Activated CD4-positive, alpha-beta T cell treated with anti-CD3 and anti-CD28 coated beads for 36 hours (primary cell): ENCODE results near the gene NGEF. TPM values are rescaled to one million over a fixed set of nuclear protein-coding genes. Genes with fewer than 3 reads are reported as not detected.

ENCODE experiments used
- ATAC-seq: fragments of 200-7000 bp; cut with Tn5 transposase; one replicate; pipeline ENCODE4 v1.10.0; 2021; ENCODE audit warnings: mild to moderate bottlenecking, moderate library complexity
- CTCF ChIA-PET: fragments of 350-600 bp; sonication (Branson Sonifier 250); formaldehyde crosslinking; loops from one replicate; lab custom pipeline; 2021; ENCODE audit warnings: antibody characterized with exemption; lab: Charles Lee
- POLR2A ChIA-PET: fragments of 350-600 bp; sonication (Branson Sonifier 250); formaldehyde crosslinking; loops from one replicate; lab custom pipeline; 2021; ENCODE audit warnings: antibody characterized with exemption, inconsistent platforms; lab: Charles Lee
- DNase-seq: peaks from one replicate; pipeline ENCODE4 v3.0.0-alpha.2; 2020
- H3K27ac Mint-ChIP-seq: one replicate; pipeline ENCODE4 v1.8.0; 2021; ENCODE audit warnings: mixed read lengths
- H3K27me3 Mint-ChIP-seq: one replicate; pipeline ENCODE4 v1.8.0; 2021; ENCODE audit warnings: mixed read lengths
- H3K36me3 Mint-ChIP-seq: one replicate; pipeline ENCODE4 v1.8.0; 2021; ENCODE audit warnings: low read depth, mixed read lengths
- H3K4me1 Mint-ChIP-seq: one replicate; pipeline ENCODE4 v1.8.0; 2021; ENCODE audit warnings: mixed read lengths
- H3K4me3 Mint-ChIP-seq: one replicate; pipeline ENCODE4 v1.8.0; 2021; ENCODE audit warnings: mild to moderate bottlenecking, moderate library complexity, mixed read lengths
- H3K9me3 Mint-ChIP-seq: one replicate; pipeline ENCODE4 v1.8.0; 2021; ENCODE audit warnings: low read depth, mixed read lengths
- intact Hi-C, 2 experiments: fragments of 100-400 bp; cut with DNase I in 1 of 2; cut with micrococcal nuclease in 1 of 2; formaldehyde crosslinking; loops; one replicate each; pipeline versions ENCODE4 v1.14.2 to v1.15.1; 2022 to 2024; cut with DNase I, micrococcal nuclease
- total RNA-seq, 2 experiments: library from RNA; stranded (reverse); gene quantifications; one replicate each; pipeline ENCODE4 v1.2.3, GENCODE V29; 2021

The NGEF gene
- total RNA-seq, 2 experiments from 2014 or later = 1.5 to 2.0 TPM

- Mint-ChIP-seq H3K9me3 (no peaks in the 10 kb centered on the region), H3K4me1 (peaks cover under 1% of the 10 kb centered on the region), H3K27me3 (peaks cover 2% of the 10 kb centered on the region), H3K4me3 (no peak within 1 kb of the TSS), H3K27ac (no peak within 1 kb of the TSS), H3K36me3 (no peaks in the 10 kb centered on the region)
- POLR2A ChIA-PET = no interaction called here
- DNase-seq = no peak
- CTCF ChIA-PET = interaction anchor here (0.6 kb wide), 1 partner anchor 400 kb away, joined by 4 read pairs; no protein-coding TSS in a partner anchor
- ATAC-seq = no peak
- intact Hi-C loops = no loop called here
Observed at GRCh38 chr2:232870018-232870765, 142.9 kb downstream of the NGEF start, which contains the start of gene SNORC. SNORC (plus strand) TSS chr2:232870264; CDS start chr2:232870342, 78 bp downstream.

- CTCF ChIA-PET = interaction anchor here (0.6 kb wide), 1 partner anchor 12 kb away, joined by 3 read pairs; no protein-coding TSS in a partner anchor
- H3K27me3 Mint-ChIP-seq = no peaks in the 10 kb centered on the region
- no peaks in the 10 kb centered on the region for H3K4me1 Mint-ChIP-seq
- intact Hi-C loops = no loop called here
- H3K27ac Mint-ChIP-seq = no peak overlapping the region
- ATAC-seq (no peak), DNase-seq (no peak)
- POLR2A ChIA-PET = no interaction called here
- no peaks in the 10 kb centered on the region for H3K9me3 Mint-ChIP-seq
- H3K36me3 Mint-ChIP-seq = no peaks in the 10 kb centered on the region
- H3K4me3 Mint-ChIP-seq = no peak overlapping the region
Observed at GRCh38 chr2:232869138-232870017, 143.7 kb downstream of the NGEF start.

GRCh38 chr2:232866104-232866503 is 147.0 kb downstream of the NGEF start:
- Mint-ChIP-seq H3K4me3 (no peak overlapping the region), H3K36me3 (no peaks in the 10 kb centered on the region), H3K4me1 (no peaks in the 10 kb centered on the region), H3K27me3 (no peaks in the 10 kb centered on the region), H3K9me3 (no peaks in the 10 kb centered on the region), H3K27ac (no peak overlapping the region)
- ATAC-seq = no peak
- no peak for DNase-seq
- CTCF ChIA-PET = no interaction called here
- intact Hi-C loops = no loop called here
- POLR2A ChIA-PET = no interaction called here

- DNase-seq (no peak), ATAC-seq (no peak)
- H3K36me3 Mint-ChIP-seq = no peaks in the 10 kb centered on the region
- intact Hi-C loops = no loop called here
- no peaks in the 10 kb centered on the region for H3K9me3 Mint-ChIP-seq
- CTCF ChIA-PET = interaction anchor here (1.0 kb wide), 1 partner anchor 289 kb away, joined by 4 read pairs; no protein-coding TSS in a partner anchor
- H3K4me1 Mint-ChIP-seq = no peaks in the 10 kb centered on the region
- no peaks in the 10 kb centered on the region for H3K27me3 Mint-ChIP-seq
- POLR2A ChIA-PET = no interaction called here
- H3K4me3 Mint-ChIP-seq = no peak overlapping the region
- H3K27ac Mint-ChIP-seq = no peak overlapping the region
Observed at GRCh38 chr2:232865165-232865564, 147.9 kb downstream of the NGEF start.

- Mint-ChIP-seq H3K27ac (no peak overlapping the region), H3K4me3 (no peak overlapping the region), H3K4me1 (no peaks in the 10 kb centered on the region), H3K36me3 (peaks cover 3% of the 10 kb centered on the region), H3K27me3 (no peaks in the 10 kb centered on the region), H3K9me3 (no peaks in the 10 kb centered on the region)
- ChIA-PET CTCF (no interaction called here), POLR2A (no interaction called here)
- no peak for ATAC-seq
- intact Hi-C loops = no loop called here
- no peak for DNase-seq
Observed at GRCh38 chr2:232863996-232864395, 149.1 kb downstream of the NGEF start.

GRCh38 chr2:232861353-232861752 is 151.7 kb downstream of the NGEF start:
- Mint-ChIP-seq H3K9me3 (no peaks in the 10 kb centered on the region), H3K27ac (no peak overlapping the region), H3K27me3 (no peaks in the 10 kb centered on the region), H3K4me3 (no peak overlapping the region), H3K36me3 (peaks cover 20% of the 10 kb centered on the region), H3K4me1 (no peaks in the 10 kb centered on the region)
- ChIA-PET CTCF (interaction anchor here (1.6 kb wide), 1 partner anchor 193 kb away, joined by 3 read pairs; no protein-coding TSS in a partner anchor), POLR2A (no interaction called here)
- ATAC-seq = no peak
- intact Hi-C loops = no loop called here
- DNase-seq = no peak

- POLR2A ChIA-PET = no interaction called here
- Mint-ChIP-seq H3K4me3 (no peak overlapping the region), H3K36me3 (peaks cover 23% of the 10 kb centered on the region), H3K27ac (no peak overlapping the region), H3K9me3 (no peaks in the 10 kb centered on the region), H3K4me1 (no peaks in the 10 kb centered on the region), H3K27me3 (no peaks in the 10 kb centered on the region)
- intact Hi-C loops = no loop called here
- no peak for ATAC-seq
- DNase-seq = no peak
- CTCF ChIA-PET = interaction anchor here (1.6 kb wide), 1 partner anchor 194 kb away, joined by 3 read pairs; no protein-coding TSS in a partner anchor
Observed at GRCh38 chr2:232860593-232861241, 152.3 kb downstream of the NGEF start.

GRCh38 chr2:232859385-232859916 is 153.6 kb downstream of the NGEF start:
- no peak for DNase-seq
- intact Hi-C loops = loop anchor here in 1 of 2 experiments (10.0 kb wide), 1 partner anchor 585 kb away; no protein-coding TSS in a partner anchor
- H3K9me3 Mint-ChIP-seq = no peaks in the 10 kb centered on the region
- ATAC-seq = no peak
- H3K27me3 Mint-ChIP-seq = no peaks in the 10 kb centered on the region
- H3K27ac Mint-ChIP-seq = no peak overlapping the region
- ChIA-PET CTCF (interaction anchor here (1.0 to 1.6 kb wide), 3 partner anchors 9 to 195 kb away, joined by 3 to 6 read pairs (median 3); no protein-coding TSS in a partner anchor), POLR2A (no interaction called here)
- no peaks in the 10 kb centered on the region for H3K4me1 Mint-ChIP-seq
- H3K36me3 Mint-ChIP-seq = peaks cover 23% of the 10 kb centered on the region
- H3K4me3 Mint-ChIP-seq = no peak overlapping the region

GRCh38 chr2:232857158-232857563 is 155.9 kb downstream of the NGEF start:
- DNase-seq = no peak
- Mint-ChIP-seq H3K9me3 (no peaks in the 10 kb centered on the region), H3K27me3 (no peaks in the 10 kb centered on the region), H3K4me3 (no peak overlapping the region), H3K4me1 (peaks cover 3% of the 10 kb centered on the region), H3K36me3 (peaks cover 31% of the 10 kb centered on the region), H3K27ac (no peak overlapping the region)
- ChIA-PET POLR2A (no interaction called here), CTCF (interaction anchor here (0.9 kb wide), 1 partner anchor 12 kb away, joined by 3 read pairs; no protein-coding TSS in a partner anchor)
- no peak for ATAC-seq
- intact Hi-C loops = loop anchor here in 1 of 2 experiments (10.0 kb wide), 1 partner anchor 588 kb away; no protein-coding TSS in a partner anchor

- ATAC-seq (no peak), DNase-seq (no peak)
- H3K4me3 Mint-ChIP-seq = no peak overlapping the region
- H3K9me3 Mint-ChIP-seq = no peaks in the 10 kb centered on the region
- peaks cover 3% of the 10 kb centered on the region for H3K4me1 Mint-ChIP-seq
- peaks cover 39% of the 10 kb centered on the region for H3K36me3 Mint-ChIP-seq
- intact Hi-C loops = loop anchor here in 1 of 2 experiments (5.0 to 10.0 kb wide), 2 partner anchors 413 to 591 kb away; no protein-coding TSS in a partner anchor
- no peaks in the 10 kb centered on the region for H3K27me3 Mint-ChIP-seq
- POLR2A ChIA-PET = no interaction called here
- H3K27ac Mint-ChIP-seq = no peak overlapping the region
- CTCF ChIA-PET = interaction anchor here (0.6 to 2.3 kb wide), 8 partner anchors 13 to 403 kb away, joined by 3 to 11 read pairs (median 4); no protein-coding TSS in a partner anchor
Observed at GRCh38 chr2:232854082-232854481, 159.0 kb downstream of the NGEF start.
